Adrenal gland (tissue), 12 donors: ENCODE data around the gene RGS3. TPM values are rescaled to one million over a fixed set of nuclear protein-coding genes. Genes with fewer than 3 reads are reported as not detected.
A peak's percentile ranks its signal among the peaks of the same experiment; 100 is the strongest.

ENCODE experiments used
- DNase-seq, 7 donors: peaks; one replicate each; pipeline ENCODE4 v3.0.0-alpha.2; 2019 to 2020
- H3K27ac ChIP-seq, 5 donors: fragments of 200-600 bp; sonication (generic) in 4 of 5; 1 replicate in 3 of 5; 2 replicates in 2 of 5; pipeline versions ENCODE4 v1.5.1 to v1.8.0; 2016 to 2020; ENCODE audit warnings: mild to moderate bottlenecking in 1 of 5
- H3K27me3 ChIP-seq: fragments of 200-600 bp; 2 replicates; pipeline ENCODE4 v1.8.0; 2021
- H3K36me3 ChIP-seq, 2 donors: fragments of 200-600 bp; replicated peaks in 1 of 2; 1 replicate in 1 of 2; 2 replicates in 1 of 2; pipeline versions ENCODE4 v1.5.1 to v1.8.0; 2018 to 2022
- H3K4me1 ChIP-seq, 2 donors: fragments of 200-600 bp; replicated peaks in 1 of 2; 1 replicate in 1 of 2; 2 replicates in 1 of 2; pipeline versions ENCODE4 v1.5.1 to v1.8.0; 2018 to 2021
- H3K4me3 ChIP-seq, 4 donors: fragments of 200-600 bp; sonication (generic) in 3 of 4; one replicate each; pipeline ENCODE4 v1.5.1; 2016 to 2018
- H3K9me3 ChIP-seq, 3 donors: fragments of 200-600 bp; sonication (generic) in 1 of 3; replicated peaks in 1 of 3; 1 replicate in 2 of 3; 2 replicates in 1 of 3; pipeline versions ENCODE4 v1.5.1 to v1.8.0; 2016 to 2021
- CTCF ChIP-seq, 6 experiments: fragments of 450-650 bp in 4 of 6; fragments of 200-600 bp in 2 of 6; sonication (generic) in 1 of 6; IDR thresholded peaks; 1 replicate in 5 of 6; 2 replicates in 1 of 6; pipeline versions ENCODE4 v1.5.1 to v1.8.0; 2016 to 2021; ENCODE audit warnings: antibody characterized with exemption in 6 of 6, mild to moderate bottlenecking in 2 of 6, moderate library complexity in 1 of 6
- POLR2A ChIP-seq, 2 donors: fragments of 450-650 bp; IDR thresholded peaks; one replicate each; pipeline ENCODE4 v1.6.1; 2017; ENCODE audit warnings: antibody characterized with exemption in 2 of 2, mild to moderate bottlenecking in 2 of 2, moderate library complexity in 1 of 2
- WGBS, 4 donors: extraction: QIAGEN DNeasy Blood & Tissue Kit in 2 of 4; methylation state at CpG; one replicate each; pipeline versions ENCODE4 v1.1.5 to v1.1.7; 2013 to 2017; 5-methylcytosine and 5-hydroxymethylcytosine counted together
- intact Hi-C, 2 donors: fragments of 100-400 bp; cut with DNase I; formaldehyde crosslinking; loops; one replicate each; pipeline versions ENCODE4 v1.14.1 to v1.15.0; 2022 to 2023
- polyA plus RNA-seq, 3 donors: library from polyadenylated mRNA; stranded (reverse); fragments of 200-250 nt in 2 of 3; fragments of 350-450 nt in 1 of 3; fragmentation: Illumina TruSeq in 1 of 3; extraction: RNeasy Lipid Tissue Mini Kit (QIAGEN cat#74804) in 1 of 3; gene quantifications; one replicate each; pipeline ENCODE4 v1.2.3, GENCODE V29; 2013 to 2014
- total RNA-seq, 9 donors: library from RNA; depleted of rRNA in 4 of 9; stranded (reverse); fragments of >200 nt in 4 of 9; fragments of 120-200 nt in 1 of 9; fragmentation: NEBNext Ultra II Directional in 1 of 9; extraction: Animal tissue kit (Norgen Biotek cat#: 25700) in 1 of 9; gene quantifications; one replicate each; pipeline versions ENCODE4 v1.1.0 to v1.2.4, GENCODE V29; 2013 to 2023
- donor health status: healthy with polysubstance abuse.
- donor health status: Bipolar disorder and iron deficiency.
- donor health status: DM: yes; HTN: yes; CAD: no.
- donor health status: DM: no; HTN: no; CAD: no.
- donor health status: DM: no; HTN: no; CAD: no.
- donor health status: DM: yes; HTN: yes; CAD: no.

Gene RGS3
- total and polyA plus RNA-seq, 12 donors = 34.5 to 126 (median 65.6) TPM

- Histone ChIP-seq H3K9me3 (no peaks in the 10 kb centered on the region), H3K4me3 (no peak overlapping the region), H3K4me1 (peaks cover 6 to 48% of the 10 kb centered on the region in 2 donors), H3K36me3 (peaks cover 0 to 7% of the 10 kb centered on the region in 2 donors), H3K27ac (peak overlapping the region in 2 of 5 donors; percentile 15 to 65), H3K27me3 (no peaks in the 10 kb centered on the region)
- intact Hi-C loops = no loop called here
- WGBS, 4 donors = 77 to 81% (median 78%) methylated on average over 11 to 12 of the region's 12 CpGs
- TF ChIP-seq POLR2A (IDR thresholded peaks at IDR 0.05) (no peak), CTCF (IDR thresholded peaks at IDR 0.05) (no peak)
- peak in 6 of 7 donors; percentile 42 to 88 (median 57) for DNase-seq
Observed at GRCh38 chr9:113541019-113541900, 77.7 kb downstream of the RGS3 start.

GRCh38 chr9:113542006-113542405, 78.5 kb downstream of the RGS3 start:
- Histone ChIP-seq H3K27ac (peak overlapping the region in 2 of 5 donors; percentile 55 to 68), H3K36me3 (peaks cover 0 to 7% of the 10 kb centered on the region in 2 donors), H3K9me3 (no peaks in the 10 kb centered on the region), H3K4me3 (no peak overlapping the region), H3K27me3 (no peaks in the 10 kb centered on the region), H3K4me1 (peaks cover 6 to 48% of the 10 kb centered on the region in 2 donors)
- intact Hi-C loops = no loop called here
- 75 to 88% (median 82%) methylated on average over 7 of the region's 7 CpGs for WGBS, 4 donors
- DNase-seq = no peak
- no peak for TF ChIP-seq CTCF (IDR thresholded peaks at IDR 0.05)
- TF ChIP-seq POLR2A (IDR thresholded peaks at IDR 0.05) = no peak

DNA sequence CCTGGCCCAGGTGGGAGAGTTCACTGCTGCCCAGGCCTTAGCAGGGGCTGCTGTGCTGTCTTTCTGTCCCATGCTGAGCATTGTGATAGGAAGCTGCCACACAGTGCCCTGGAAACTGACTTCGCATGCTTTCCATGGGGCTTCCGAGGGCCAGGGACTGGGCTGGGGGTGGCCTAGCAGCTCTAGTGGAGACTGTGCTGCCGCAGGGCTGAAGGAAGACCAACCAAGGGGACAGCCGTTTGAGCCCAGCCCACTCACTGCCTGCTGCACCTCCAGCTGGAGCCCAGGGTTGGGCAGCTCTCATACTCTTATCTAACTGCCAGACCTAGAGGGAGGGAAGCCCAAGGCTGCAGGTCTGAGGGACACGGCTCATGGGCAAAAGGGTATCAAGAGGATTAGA, 79.2 kb downstream of the RGS3 start:
- 13 to 60% (median 53%) methylated on average over 2 to 5 of the region's 5 CpGs for whole genome bisulfite sequencing, 4 donors
- no peak overlapping the region for H3K4me3 ChIP-seq
- H3K36me3 ChIP-seq = peaks cover 0 to 7% of the 10 kb centered on the region in 2 donors
- H3K27ac ChIP-seq = peak overlapping the region in 4 of 5 donors; percentile 34 to 70 (median 62)
- intact Hi-C loops = no loop called here
- peak in 6 of 7 donors; percentile 57 to 76 (median 68) for DNase-seq
- H3K27me3 ChIP-seq = no peaks in the 10 kb centered on the region
- H3K9me3 ChIP-seq = no peaks in the 10 kb centered on the region
- peaks cover 9 to 49% of the 10 kb centered on the region in 2 donors for H3K4me1 ChIP-seq
- TF ChIP-seq POLR2A (IDR thresholded peaks at IDR 0.05) (no peak), CTCF (IDR thresholded peaks at IDR 0.05) (no peak)

- WGBS, 4 donors = 77 to 87% (median 82%) methylated on average over 3 to 10 of the region's 10 CpGs
- no peak overlapping the region for H3K4me3 ChIP-seq
- TF ChIP-seq POLR2A (IDR thresholded peaks at IDR 0.05) = no peak
- TF ChIP-seq CTCF (IDR thresholded peaks at IDR 0.05) = no peak
- H3K9me3 ChIP-seq = no peaks in the 10 kb centered on the region
- intact Hi-C loops = no loop called here
- H3K4me1 ChIP-seq = peaks cover 16 to 56% of the 10 kb centered on the region in 2 donors
- no peak for DNase-seq
- H3K36me3 ChIP-seq = peaks cover 0 to 7% of the 10 kb centered on the region in 2 donors
- peak overlapping the region in 4 of 5 donors; percentile 34 to 70 (median 62) for H3K27ac ChIP-seq
- no peaks in the 10 kb centered on the region for H3K27me3 ChIP-seq
Observed at GRCh38 chr9:113543296-113543981, 79.9 kb downstream of the RGS3 start.
